A204.1 (cell line): ENCODE results near the gene UMOD.
"Not testable (repeated sequence)": the region's sequence is repeated elsewhere in the genome, so short reads cannot be mapped to it uniquely, and the experiment has no call there.

Experiments used
- FAIRE-seq: peaks from 2 replicates; lab custom pipeline; 2012; peaks lifted over from hg19 to GRCh38; lab: Jason Lieb, UNC

The UMOD gene

GRCh38 chr16:20363191-20363590 is 10.7 kb upstream of the UMOD start:
- no peak for FAIRE-seq

- no peak for FAIRE-seq
Measured at GRCh38 chr16:20359997-20360396, 7.5 kb upstream of the UMOD start.

GRCh38 chr16:20355114-20355782 is 2.7 kb upstream of the UMOD start:
- no peak for FAIRE-seq

GRCh38 chr16:20353379-20353778 is 864 bp upstream of the UMOD start:
- FAIRE-seq, result no peak

- no peak for FAIRE-seq
Measured at GRCh38 chr16:20349615-20350014, 2.9 kb downstream of the UMOD start.

- FAIRE-seq, result no peak
Measured at GRCh38 chr16:20348365-20349185, 3.9 kb downstream of the UMOD start.

- FAIRE-seq, result no peak
Measured at GRCh38 chr16:20347666-20348364, 4.7 kb downstream of the UMOD start.

- FAIRE-seq, result no peak
Measured at GRCh38 chr16:20344611-20345010, 7.9 kb downstream of the UMOD start.

GRCh38 chr16:20339744-20340143 is 12.8 kb downstream of the UMOD start:
- no peak for FAIRE-seq

GRCh38 chr16:20336955-20337354 is 15.6 kb downstream of the UMOD start:
- no peak for FAIRE-seq

GRCh38 chr16:20334396-20334795 is 18.1 kb downstream of the UMOD start:
- no peak for FAIRE-seq

- FAIRE-seq, result no peak
Measured at GRCh38 chr16:20333120-20333519, 19.4 kb downstream of the UMOD start.

GRCh38 chr16:20332411-20332810 is 20.1 kb downstream of the UMOD start:
- FAIRE-seq, result no peak

- FAIRE-seq, result no peak
Measured at GRCh38 chr16:20331635-20332034, 20.9 kb downstream of the UMOD start.

- FAIRE-seq, result no peak
Measured at GRCh38 chr16:20329392-20330138, 22.9 kb downstream of the UMOD start.

- no peak for FAIRE-seq
Measured at GRCh38 chr16:20327444-20328041, 25.0 kb downstream of the UMOD start, which contains the start of gene GP2. Gene GP2, minus strand, starts transcription at chr16:20327513. Its CDS starts 1,082 bp downstream, at chr16:20326431.

GRCh38 chr16:20326321-20326720 is 26.2 kb downstream of the UMOD start:
- FAIRE-seq, result no peak

- FAIRE-seq, result no peak
Measured at GRCh38 chr16:20325005-20325404, 27.5 kb downstream of the UMOD start.

- FAIRE-seq, result no peak
Measured at GRCh38 chr16:20323591-20324117, 28.9 kb downstream of the UMOD start.

GRCh38 chr16:20322696-20323095 is 29.8 kb downstream of the UMOD start:
- no peak for FAIRE-seq

GRCh38 chr16:20321671-20322070 is 30.8 kb downstream of the UMOD start:
- FAIRE-seq, result no peak

- not testable (repeated sequence) for FAIRE-seq
Measured at GRCh38 chr16:20321051-20321450, 31.5 kb downstream of the UMOD start.
